HepG2 (cell line): Measurements from ENCODE around the gene PRM2. TPM values are rescaled to one million over a fixed set of nuclear protein-coding genes. Genes with fewer than 3 reads are reported as not detected.

Experiments
- ATRX ChIP-seq: sonication (generic); formaldehyde crosslinking; IDR thresholded peaks from 2 replicates; pipeline ENCODE4 v1.4.0; 2020; ENCODE audit warnings: missing genetic modification reagents, borderline replicate concordance
- BHLHE40 ChIP-seq: IDR thresholded peaks from 2 replicates; pipeline ENCODE4 v1.6.1; 2011; ENCODE audit warnings: low read length, improper control_type of control experiment
- EED ChIP-seq: sonication (generic); formaldehyde crosslinking; IDR thresholded peaks from 2 replicates; pipeline ENCODE4 v1.5.0; 2020; ENCODE audit warnings: mild to moderate bottlenecking, missing genetic modification reagents
- EP300 ChIP-seq, 3 experiments: sonication (generic) in 1 of 3; formaldehyde crosslinking in 1 of 3; IDR thresholded peaks; 2 replicates each; pipeline versions ENCODE4 v1.5.1 to v1.6.1; 2011 to 2020; ENCODE audit warnings: low read depth in 2 of 3, low read length in 2 of 3, borderline replicate concordance in 1 of 3, improper control_type of control experiment in 1 of 3, mild to moderate bottlenecking in 1 of 3, missing genetic modification reagents in 1 of 3, moderate library complexity in 1 of 3
- NKX3-1 ChIP-seq: sonication (generic); formaldehyde crosslinking; IDR thresholded peaks from 2 replicates; pipeline ENCODE4 v1.5.0; 2020; ENCODE audit warnings: missing genetic modification reagents
- PCBP1 ChIP-seq: fragments of 200-400 bp; formaldehyde crosslinking; IDR thresholded peaks from 2 replicates; pipeline ENCODE4 v1.6.1; 2017; ENCODE audit warnings: mild to moderate bottlenecking, low read depth, low read length, borderline replicate concordance
- SIN3B ChIP-seq: fragments of 150-350 bp; IDR thresholded peaks from 2 replicates; pipeline ENCODE4 v1.6.1; 2014; ENCODE audit warnings: low read length
- TOE1 ChIP-seq: sonication (generic); formaldehyde crosslinking; IDR thresholded peaks from 2 replicates; pipeline ENCODE4 v1.4.0; 2020; ENCODE audit warnings: mild to moderate bottlenecking, missing genetic modification reagents
- ZBTB42 ChIP-seq: sonication (generic); formaldehyde crosslinking; IDR thresholded peaks from 2 replicates; pipeline ENCODE4 v1.5.0; 2020; ENCODE audit warnings: mild to moderate bottlenecking, missing genetic modification reagents
- ZFP37 ChIP-seq: sonication (generic); formaldehyde crosslinking; IDR thresholded peaks from 2 replicates; pipeline ENCODE4 v1.4.0; 2020; ENCODE audit warnings: missing genetic modification reagents, borderline replicate concordance
- ZNF451 ChIP-seq: sonication (generic); formaldehyde crosslinking; IDR thresholded peaks from 2 replicates; pipeline ENCODE4 v1.5.0; 2020; ENCODE audit warnings: mild to moderate bottlenecking, missing genetic modification reagents
- ZNF878 ChIP-seq: sonication (generic); formaldehyde crosslinking; IDR thresholded peaks from 2 replicates; pipeline ENCODE4 v1.8.1; 2023; ENCODE audit warnings: mild to moderate bottlenecking, missing genetic modification reagents, moderate library complexity
- ZSCAN31 ChIP-seq: sonication (generic); formaldehyde crosslinking; IDR thresholded peaks from 2 replicates; pipeline ENCODE4 v1.5.0; 2020; ENCODE audit warnings: low read depth, mild to moderate bottlenecking, missing genetic modification reagents
- polyA plus RNA-seq, 8 experiments: library from polyadenylated mRNA; depleted of rRNA in 3 of 8; stranded (reverse) in 7 of 8; unstranded in 1 of 8; fragments of >200 nt; fragmentation: Illumina TruSeq in 4 of 8; extraction: Trizol in 4 of 8; gene quantifications; 2 replicates each; pipeline versions ENCODE4 v1.2.1 to v1.2.3, GENCODE V29; 2011 to 2016; ENCODE audit warnings: low read depth in 4 of 8, missing spikeins in 1 of 8, mixed read lengths in 1 of 8; ENCODE audit not compliant: insufficient read depth in 1 of 8
- total RNA-seq, 5 experiments: library from RNA; depleted of rRNA; stranded (reverse); fragments of >200 nt; fragmentation: Illumina TruSeq; extraction: Trizol; gene quantifications; 2 replicates each; pipeline ENCODE4 v1.2.3, GENCODE V29; 2016; ENCODE audit warnings: low read depth in 1 of 5
- TF ChIP-seq, protein P1 (sequence below): sonication (generic); formaldehyde crosslinking; IDR thresholded peaks from 2 replicates; pipeline ENCODE4 v1.4.0; 2020; ENCODE audit warnings: mild to moderate bottlenecking, missing genetic modification reagents

The PRM2 gene
- total and polyA plus RNA-seq, 2 of the 13 experiments (the other 11 are each of a cell fraction or from before 2014, with no cell fraction given): 0.54 TPM; not detected in 1

DNA sequence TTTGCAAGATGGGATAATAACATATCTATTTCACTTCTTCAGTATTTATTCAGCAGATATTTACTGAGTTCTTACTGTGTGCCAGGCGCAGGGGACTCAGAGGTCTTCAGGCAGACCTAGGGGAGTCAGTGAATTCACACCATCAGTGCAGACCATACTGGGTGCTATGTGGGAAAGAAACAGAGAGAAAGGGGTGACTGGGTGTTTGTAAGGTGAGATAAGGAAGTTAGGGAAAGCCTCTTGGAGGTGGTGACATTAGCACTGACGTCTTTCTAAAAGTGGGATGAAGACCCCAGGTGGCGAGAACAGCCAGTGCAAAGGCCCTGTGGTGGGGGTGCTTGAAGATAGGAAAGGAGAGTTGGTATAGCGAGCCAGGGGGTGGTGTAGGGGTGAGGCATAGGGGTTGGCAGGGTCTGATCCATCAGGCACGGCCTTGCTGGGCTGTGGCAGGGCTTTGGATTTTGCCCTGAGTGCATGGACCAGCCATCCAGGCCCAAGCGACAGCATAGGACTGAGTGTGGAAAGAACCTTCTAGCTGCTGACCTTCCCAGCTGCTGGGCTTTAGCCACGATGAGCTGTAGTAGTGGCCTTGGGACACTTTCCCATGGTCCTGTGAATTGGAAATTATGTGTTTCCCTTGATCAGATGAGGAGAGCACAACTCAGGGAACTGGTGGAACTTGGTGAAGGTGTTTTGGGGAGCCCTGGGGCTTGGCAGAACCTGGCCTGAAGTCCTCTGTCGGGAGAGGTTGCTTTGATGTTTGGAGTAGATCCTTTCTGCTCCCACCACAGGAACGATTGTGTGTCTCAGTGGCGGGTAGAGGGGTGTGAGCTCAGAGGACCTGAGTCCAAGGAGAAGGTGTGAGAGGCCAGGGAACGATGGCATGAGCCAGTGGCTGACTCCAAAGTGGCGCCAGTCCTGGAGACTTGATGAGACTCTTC, 16.4 kb downstream of the PRM2 start (continued):
- TF ChIP-seq ZFP37 (CRISPR knock-in tag) (peak; percentile 78; the same call in 1 of the 2 replicates), ZSCAN31 (CRISPR knock-in tag) (no peak), ATRX (CRISPR knock-in tag) (no peak), BHLHE40 (no peak), PCBP1 (no peak), TOE1 (no peak), SIN3B (no peak), NKX3-1 (no peak), ZNF451 (CRISPR knock-in tag) (no peak), ZBTB42 (CRISPR knock-in tag) (no peak), ZNF878 (no peak), EED (CRISPR knock-in tag) (no peak), EP300 (IDR thresholded peaks at IDR 0.05; ENCODE audit: low read depth in 2 of 2, low read length in 2 of 2) (peak in 1 of 2 experiments; percentile 43; a peak in 1 of 4 replicates), EP300 (CRISPR knock-in tag; IDR thresholded peaks at IDR 0.05; ENCODE audit: borderline replicate concordance) (no peak)
- TF ChIP-seq, protein P1, sequence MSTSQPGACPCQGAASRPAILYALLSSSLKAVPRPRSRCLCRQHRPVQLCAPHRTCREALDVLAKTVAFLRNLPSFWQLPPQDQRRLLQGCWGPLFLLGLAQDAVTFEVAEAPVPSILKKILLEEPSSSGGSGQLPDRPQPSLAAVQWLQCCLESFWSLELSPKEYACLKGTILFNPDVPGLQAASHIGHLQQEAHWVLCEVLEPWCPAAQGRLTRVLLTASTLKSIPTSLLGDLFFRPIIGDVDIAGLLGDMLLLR (CRISPR knock-in tag): no peak
